HG03045 (cell line): ENCODE measurements around the gene TMIGD1.
A peak's percentile ranks its signal among the peaks of the same experiment; 100 is the strongest.

ENCODE experiments used
- ATAC-seq: cut with Tn5 transposase; IDR thresholded peaks from one replicate; pipeline ENCODE4 v1.9.1; 2021; ENCODE audit warnings: mild to moderate bottlenecking, moderate library complexity; ENCODE audit not compliant: unreplicated experiment

The TMIGD1 gene

DNA sequence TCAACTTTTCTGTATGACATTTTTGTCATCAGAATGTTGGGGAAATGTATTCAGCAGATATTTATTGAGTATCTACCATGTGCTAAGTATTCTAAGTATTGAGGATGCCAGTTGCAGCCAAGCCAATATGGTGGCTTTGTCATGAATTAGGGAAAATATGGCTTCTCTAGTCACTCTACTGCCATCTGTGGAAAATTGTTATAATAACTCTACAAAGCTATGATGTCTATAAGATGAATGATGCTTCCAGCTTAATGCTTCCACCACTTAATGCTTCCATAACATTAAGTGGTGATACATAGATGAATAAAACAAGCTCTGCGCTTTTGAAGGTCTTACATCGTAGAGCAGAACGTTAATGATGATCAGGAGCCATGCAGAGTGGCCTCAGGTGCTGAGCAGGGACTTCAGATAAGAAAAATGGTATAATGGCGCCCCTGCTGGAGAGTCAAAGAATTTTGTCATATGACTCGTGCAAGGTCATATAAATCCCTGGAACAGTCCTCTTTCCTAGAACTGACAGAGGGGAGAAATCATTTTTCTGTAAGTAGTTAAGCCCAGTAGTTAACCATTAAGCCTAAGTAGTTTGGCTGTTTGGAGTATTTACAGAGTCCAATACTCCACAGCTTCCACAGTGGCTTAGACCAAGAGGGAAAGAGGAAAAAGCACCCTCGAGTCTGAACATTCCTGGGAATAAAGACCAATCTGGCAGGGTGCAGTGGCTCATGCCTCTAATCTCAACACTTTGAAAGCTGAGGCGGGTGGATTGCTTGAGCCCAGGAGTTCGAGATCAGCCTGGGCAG lies 2.7 kb upstream of the TMIGD1 start:
- no peak for ATAC-seq

GRCh38 chr17:30334421-30334820 lies 564 bp upstream of the TMIGD1 start:
- ATAC-seq, result no peak

GRCh38 chr17:30332057-30332542 lies 1.8 kb downstream of the TMIGD1 start:
- peak; percentile 43 for ATAC-seq

DNA sequence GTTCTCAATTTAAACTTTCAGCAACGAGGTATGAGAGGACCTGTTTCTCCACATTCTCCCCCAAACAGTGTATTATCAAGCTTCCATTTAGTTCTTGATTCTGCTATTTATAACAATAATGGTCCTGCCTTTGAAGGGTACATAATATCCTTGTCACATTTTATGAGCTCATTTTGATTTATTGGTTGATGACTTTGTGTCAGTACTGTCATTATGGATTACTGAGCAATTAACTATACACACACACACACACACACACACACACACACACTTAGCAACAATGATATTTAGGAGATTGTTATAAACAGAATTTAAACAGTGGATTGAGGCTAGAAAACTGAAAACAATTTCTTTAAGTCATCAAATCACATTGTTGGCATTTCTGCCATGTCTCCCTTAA lies 7.0 kb downstream of the TMIGD1 start:
- ATAC-seq, result no peak

DNA sequence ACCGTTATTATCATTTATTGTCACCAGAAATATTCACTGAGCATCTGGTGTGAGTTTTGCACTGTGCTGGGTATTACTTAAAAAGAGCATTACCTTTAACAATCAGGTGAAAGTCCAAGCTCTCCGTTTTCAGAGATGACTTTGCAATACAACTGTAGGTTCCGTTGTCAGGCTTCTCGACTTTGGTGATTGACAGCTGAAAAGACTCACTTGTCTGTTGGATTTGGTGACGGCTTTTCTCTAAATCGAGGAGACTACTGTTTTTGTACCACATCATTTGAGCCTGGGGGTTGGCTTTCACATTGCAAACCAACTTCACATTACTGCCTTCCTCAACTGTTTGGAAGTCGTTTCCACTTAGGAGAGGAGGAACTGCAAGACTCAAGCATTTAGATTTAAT lies 9.1 kb downstream of the TMIGD1 start:
- ATAC-seq, result no peak

GRCh38 chr17:30323895-30324319 lies 9.9 kb downstream of the TMIGD1 start:
- ATAC-seq, result no peak

DNA sequence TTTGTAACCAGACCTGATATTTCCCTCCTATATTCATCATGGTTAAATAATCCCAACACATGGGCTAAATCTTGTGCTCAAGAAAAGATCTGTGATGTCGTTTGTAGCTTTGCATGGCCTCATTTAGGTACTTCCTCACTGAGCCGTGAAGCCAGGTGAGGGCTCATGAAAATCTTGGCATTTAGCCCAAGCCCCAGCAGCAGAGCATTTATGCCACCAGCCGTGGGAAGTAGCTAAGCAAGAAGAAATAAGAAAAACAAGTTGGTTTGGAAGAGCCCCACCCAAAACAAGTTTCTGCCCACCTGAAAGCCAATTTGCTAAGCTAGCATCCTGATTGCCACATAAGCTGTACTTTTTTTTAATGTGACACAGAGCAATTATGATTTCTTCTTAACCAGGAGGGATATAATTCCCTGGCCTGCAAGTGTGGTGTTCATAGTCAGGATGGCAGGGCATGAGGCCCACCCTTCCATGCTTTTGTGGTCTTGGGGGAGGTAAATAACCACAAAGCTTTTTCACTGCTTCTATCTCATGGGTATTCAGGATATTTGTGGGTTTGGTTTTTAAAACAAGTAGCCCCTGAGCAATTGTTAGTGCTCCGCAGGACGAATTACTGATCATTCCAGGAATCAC lies 10.5 kb downstream of the TMIGD1 start:
- no peak for ATAC-seq

GRCh38 chr17:30321314-30321713 lies 12.5 kb downstream of the TMIGD1 start:
- ATAC-seq, result no peak

GRCh38 chr17:30318155-30318554 lies 15.7 kb downstream of the TMIGD1 start:
- ATAC-seq, result no peak

- no peak for ATAC-seq
Measured at GRCh38 chr17:30316736-30317135, 17.1 kb downstream of the TMIGD1 start.

DNA sequence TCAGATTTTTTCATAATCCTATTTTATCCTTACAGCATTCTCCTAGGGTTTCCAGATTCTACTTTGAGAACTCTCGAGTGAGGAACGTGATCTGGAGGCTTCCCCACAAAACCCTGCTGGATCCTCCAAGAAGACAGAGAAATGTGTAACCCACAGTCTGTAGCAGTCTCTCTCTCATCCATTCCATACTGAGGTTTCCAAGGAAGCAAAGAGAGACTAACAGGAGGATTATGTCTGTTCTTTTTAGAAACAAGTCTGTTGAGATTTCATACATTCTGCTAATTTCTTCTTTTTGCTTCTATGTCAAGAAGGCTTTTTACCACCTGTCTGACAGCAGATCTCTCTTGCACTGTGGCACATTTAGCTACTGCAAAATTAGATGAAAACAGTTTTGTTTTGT lies 18.8 kb downstream of the TMIGD1 start:
- ATAC-seq, result no peak

- ATAC-seq, result no peak
Measured at GRCh38 chr17:30314474-30314873, 19.4 kb downstream of the TMIGD1 start.

DNA sequence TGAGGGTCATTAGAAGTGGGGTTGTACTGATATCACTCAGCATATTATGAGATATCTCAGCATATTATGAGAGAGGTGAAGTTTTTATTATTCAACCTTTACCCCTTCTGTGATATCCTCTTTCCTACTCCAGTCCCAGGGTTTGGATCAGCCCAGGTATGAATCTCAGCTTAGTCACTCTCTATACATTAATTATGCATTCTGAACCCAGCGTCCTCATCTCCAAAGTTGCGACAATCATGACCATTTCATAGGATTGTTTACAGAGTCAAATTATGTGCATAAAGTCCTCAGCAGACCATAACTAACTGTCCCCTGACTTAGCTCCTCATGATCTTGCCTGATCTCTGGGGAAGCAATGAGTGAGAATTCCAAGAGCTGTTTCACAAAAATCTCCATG lies 21.6 kb downstream of the TMIGD1 start:
- no peak for ATAC-seq

GRCh38 chr17:30310562-30310961 lies 23.3 kb downstream of the TMIGD1 start:
- ATAC-seq, result no peak

DNA sequence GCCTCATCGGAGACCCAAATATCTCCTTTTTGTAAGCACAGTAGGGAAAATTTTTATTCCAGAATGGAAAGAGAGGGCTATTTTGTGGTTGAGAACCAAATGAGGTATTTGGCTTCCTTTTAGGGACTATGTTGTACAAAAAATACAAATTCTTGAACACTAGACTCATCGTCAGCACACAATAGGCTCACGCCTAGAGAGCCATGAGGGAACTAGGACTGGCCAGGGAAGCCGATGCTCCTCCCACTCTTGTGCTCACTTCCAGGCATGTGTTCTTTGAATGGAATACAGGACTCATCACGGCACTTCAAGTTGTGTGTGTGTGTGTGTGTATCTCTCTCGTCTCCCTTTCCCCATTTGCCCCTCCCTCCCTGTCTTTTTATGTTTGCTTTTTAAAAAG lies 24.3 kb downstream of the TMIGD1 start:
- no peak for ATAC-seq

- no peak for ATAC-seq
Measured at GRCh38 chr17:30308406-30308805, 25.5 kb downstream of the TMIGD1 start.

- no peak for ATAC-seq
Measured at GRCh38 chr17:30304778-30305177, 29.1 kb downstream of the TMIGD1 start.

- no peak for ATAC-seq
Measured at GRCh38 chr17:30302241-30302640, 31.6 kb downstream of the TMIGD1 start.

DNA sequence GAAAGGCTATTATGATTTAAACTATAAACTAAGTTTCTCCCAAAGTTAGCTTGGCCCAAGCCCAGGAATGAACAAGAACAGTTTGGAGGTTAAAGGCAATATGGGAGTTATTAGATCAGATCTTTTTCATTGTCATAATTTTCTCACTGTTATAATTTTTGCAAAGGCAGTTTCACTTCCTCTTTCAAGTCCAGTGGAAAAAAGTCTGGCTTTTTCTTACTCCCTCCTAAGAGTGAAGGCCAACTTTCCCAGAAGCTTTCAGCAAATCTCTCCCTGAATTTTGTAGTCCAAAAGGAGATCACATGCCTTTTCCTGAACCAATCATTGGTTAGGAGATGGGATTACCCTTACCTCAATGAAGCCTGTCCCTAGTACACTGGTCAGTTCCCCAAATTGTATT lies 33.0 kb downstream of the TMIGD1 start:
- ATAC-seq, result no peak

GRCh38 chr17:30299000-30299399 lies 34.9 kb downstream of the TMIGD1 start:
- no peak for ATAC-seq

- no peak for ATAC-seq
Measured at GRCh38 chr17:30297715-30298114, 36.1 kb downstream of the TMIGD1 start.

- no peak for ATAC-seq
Measured at GRCh38 chr17:30296499-30297080, 37.3 kb downstream of the TMIGD1 start.
